GM18508 (cell line): ENCODE measurements around the gene LIG1.
"Not testable (repeated sequence)": the region's sequence is repeated elsewhere in the genome, so short reads cannot be mapped to it uniquely, and the experiment has no call there.

Experiments used
- ATAC-seq: cut with Tn5 transposase; IDR thresholded peaks from one replicate; pipeline ENCODE4 v1.9.1; 2021; ENCODE audit warnings: moderate number of reproducible peaks; ENCODE audit not compliant: insufficient read depth, unreplicated experiment

LIG1 gene

DNA sequence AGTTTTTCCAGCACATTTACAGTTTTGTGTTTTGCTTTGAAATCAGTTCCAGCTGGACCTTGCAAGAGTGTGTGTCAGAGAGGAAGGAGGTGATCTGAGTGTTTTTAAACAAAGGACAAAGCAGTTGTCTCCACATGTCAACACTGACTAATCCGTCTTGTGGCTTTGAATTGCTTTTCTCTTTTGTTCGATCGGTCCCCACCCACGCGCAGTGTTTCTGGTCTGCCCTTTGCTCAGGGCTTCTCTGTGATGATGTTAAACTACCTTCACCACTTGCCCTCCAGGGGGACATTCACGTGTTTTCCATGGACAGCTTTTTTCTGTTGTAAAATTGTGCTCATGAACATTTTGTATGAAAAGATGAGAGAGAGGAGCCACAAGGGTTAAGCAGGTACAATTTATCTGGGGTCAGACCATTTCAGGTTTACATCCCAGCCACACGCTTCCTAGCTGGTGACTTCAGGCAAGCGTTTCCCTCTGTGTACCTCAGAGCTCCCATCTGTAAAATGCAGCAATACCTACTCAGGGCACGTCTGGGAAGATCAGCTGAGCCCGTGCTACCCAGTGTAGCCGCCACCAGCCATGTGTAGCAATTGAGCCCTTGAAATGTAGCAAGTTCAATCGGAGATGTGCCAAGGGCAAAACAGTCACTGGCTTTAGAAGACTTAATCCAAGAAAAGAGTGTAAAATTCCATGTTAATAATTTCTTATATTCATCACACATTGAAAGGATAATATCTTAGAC, 46.1 kb downstream of the LIG1 start:
- ATAC-seq: no peak

DNA sequence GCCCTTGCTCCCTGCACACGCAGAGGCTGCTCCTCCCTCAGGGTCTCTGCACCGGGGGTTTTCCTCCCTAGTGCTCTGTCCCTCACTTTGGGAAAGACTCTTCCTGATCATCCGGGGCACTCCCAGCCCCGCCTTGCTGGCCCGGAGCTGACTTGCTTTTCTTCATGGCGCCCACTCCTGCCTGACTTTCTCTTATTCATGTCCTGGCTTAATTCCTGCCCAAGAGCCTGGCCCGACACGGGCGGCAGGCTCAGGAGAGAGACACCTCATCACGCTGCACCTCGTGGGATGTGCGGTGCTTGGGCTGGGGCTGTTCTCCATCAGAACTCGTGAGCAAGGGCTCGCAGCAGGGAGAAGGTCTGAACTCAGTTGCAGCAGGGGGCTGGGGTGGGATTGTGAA, 47.7 kb downstream of the LIG1 start:
- ATAC-seq: no peak

DNA sequence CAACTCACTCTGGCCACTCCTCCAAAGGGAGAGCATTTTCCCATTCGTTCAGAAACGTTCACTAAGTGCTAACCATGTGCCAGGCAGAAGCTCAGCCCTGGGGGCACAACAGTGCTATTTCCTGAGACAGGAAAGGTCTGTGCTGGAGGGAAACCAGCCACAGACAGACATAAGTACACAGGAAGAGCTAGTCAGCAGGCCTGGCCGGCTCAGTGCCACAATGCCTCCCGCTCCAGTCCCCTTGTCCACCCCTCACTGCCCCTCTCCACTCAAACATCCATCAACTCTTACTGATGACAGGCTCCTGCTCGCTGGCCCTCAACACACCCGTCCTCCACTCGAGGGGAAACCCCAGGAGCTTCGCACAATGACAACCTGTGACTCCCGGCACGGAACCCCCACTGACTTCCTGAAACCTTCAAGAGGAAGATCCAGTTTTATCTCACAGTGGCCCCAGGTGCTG, 48.2 kb downstream of the LIG1 start:
- ATAC-seq: no peak

DNA sequence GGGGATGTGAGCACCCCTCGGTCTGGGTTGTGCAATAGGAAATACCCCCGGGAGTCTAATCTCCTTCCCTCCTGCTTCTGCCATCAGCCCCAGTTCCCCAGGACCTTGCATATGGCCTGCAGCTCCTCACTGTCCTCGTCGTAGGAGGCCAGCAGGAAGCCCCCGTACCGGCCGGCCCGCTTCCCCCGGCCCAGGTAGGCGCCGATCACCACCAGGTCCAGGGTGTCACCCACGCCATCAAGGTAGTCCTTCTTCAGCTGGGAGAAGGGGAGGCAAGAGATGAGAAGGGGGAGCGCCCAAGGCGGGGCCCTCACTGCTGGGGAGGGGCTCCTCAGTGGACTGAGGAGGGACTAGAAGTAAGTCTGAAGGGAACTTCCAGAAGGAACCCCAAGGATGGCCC, 49.1 kb downstream of the LIG1 start:
- ATAC-seq: no peak

DNA sequence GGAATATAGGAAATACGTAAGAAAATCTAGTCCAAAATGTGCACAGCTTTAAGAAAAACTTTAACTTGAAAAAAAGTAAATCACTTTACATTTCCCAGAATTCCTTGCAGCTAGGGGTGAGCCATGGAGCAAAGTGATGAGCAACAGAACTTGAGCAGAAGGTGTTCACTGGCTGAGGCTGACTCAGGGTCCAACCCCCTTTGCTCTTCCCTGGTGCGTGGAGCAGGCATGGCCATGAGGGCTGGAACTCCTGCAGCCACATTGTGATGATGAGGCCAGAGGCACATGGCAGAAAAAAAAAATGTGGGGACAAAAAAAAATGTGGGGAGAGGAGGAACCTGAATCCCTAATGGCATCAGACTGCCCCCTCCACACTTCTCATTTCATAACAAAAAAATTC, 49.6 kb downstream of the LIG1 start:
- ATAC-seq: no peak

DNA sequence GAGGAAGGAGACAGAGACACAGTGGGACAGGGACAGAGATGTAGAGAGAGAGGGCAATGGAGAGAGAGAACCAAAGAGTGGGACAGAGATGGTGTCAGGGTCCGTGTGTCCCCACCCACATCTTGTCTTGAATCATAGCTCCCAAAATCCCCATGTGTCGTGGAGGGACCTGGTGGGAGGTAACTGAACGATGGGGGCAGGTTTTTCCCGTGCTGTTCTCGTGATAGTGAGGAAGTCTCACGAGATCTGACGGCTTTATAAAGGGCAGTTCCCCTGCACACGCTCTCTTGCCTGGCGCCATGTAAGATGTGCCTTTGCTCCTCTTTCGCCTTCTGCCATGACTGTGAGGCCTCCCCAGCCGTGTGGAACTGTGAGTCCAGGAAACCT, 52.0 kb downstream of the LIG1 start:
- no peak for ATAC-seq

DNA sequence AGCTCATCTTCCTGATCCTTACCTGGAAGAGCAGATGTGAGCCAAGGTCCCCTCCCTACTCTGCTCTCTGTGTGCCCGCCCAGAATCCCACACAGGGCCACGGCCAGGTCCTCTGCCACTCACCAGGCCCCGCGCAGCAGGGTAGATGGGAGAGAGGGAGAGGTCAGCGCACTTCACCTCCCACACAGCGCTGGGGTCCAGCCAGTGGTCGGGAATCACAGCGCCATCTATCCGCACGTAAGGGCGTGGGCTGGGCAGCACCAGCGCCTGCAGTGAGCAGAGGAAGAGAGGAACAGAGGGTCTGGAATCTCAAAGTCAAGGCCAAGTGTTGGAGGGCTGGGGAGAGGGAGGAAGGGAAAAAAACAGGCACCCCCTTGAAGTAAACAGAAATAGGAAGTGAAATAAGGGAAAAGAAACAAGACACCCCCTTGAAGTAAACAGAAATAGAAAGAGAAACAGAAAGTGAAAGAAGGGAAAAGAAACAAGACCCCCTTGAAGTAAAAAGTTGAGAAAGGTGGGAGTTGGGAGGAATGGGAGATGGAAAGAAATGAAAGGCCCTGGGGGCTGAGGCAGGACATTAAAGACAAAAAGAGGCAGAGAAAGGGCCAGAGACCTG, 52.5 kb downstream of the LIG1 start:
- ATAC-seq: no peak

DNA sequence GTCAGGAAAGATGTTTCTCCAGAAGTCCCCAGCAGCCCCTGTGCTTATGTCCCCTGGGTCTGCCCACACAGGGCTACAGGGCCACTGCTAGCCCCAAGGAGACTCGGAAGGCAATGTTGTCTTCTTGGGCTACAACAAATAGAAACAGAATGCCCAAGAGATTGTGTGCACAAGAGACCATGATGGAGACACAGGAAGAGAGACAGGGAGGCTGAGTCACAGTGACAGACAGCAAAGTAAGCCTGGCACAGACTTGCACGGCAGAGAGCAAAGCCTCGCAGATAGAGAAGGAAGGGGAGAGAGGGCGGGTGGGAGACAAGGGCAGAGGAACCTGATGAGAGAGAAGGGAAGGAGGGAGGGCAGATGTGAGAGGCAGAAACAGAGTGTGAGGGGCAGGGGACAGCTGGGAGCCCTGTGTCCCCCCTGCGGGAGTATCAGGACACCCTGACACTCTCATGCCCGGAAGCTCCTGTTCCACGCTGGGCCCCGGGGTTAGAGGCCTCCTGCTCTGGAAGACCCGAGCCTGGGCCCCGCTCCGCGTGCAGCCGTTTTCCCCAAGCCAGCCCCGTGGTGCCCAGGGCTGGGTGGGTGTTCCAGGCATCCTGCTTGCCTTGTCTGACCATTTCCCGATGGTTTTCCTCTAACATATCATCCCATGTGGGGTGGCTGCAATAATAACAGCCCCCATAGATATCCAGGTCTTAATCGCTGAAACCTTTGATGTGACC, 56.8 kb downstream of the LIG1 start:
- no peak for ATAC-seq

DNA sequence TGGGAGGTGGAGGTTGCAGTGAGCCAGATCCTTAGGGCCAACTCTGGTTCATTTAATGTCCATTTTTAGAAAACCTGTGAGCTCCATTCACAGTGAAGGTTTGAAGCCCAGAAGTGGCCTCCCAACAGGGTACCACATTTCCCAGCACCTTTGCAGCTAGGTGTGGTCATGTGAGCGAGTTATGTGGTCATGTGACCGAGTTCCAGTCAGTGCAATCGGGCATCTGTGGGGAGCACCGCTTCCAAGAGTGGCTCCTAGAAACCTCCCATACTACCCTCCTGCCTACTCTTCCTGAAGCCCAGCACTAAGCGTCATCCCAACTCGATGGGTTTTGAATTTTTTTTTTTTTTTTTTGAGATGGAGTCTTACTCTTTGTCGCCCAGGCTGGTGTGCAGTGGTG, 58.9 kb downstream of the LIG1 start:
- ATAC-seq: no peak

DNA sequence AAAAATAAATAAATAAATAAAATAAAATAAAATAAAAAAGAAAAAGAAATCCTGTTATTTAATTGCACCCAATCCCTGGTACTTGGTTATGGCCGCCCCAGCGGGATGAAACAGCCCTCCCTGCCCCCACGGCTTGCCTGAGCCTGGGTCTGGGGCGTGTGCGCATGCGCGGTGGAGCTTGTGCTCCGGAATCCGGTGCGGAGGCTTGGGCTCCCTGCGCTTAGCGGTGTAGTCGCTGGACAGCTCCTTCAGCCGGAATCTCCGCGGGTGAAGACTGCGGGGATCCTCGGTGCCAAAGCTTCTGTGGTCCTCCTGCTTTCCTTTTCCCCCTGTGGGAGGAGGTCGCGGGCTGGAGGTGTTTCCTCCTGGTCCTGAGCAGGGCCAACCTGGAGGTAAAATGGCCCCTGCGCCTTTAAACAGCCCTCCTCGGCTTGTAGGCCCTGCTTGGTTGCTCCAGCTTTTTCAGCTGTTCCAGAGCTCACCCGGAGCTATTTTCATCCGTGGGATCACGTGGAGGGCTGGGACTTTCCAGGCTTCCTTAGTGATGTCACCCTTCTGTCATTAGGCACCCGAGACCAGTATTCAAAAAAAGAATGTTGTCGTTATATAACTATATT, 59.7 kb downstream of the LIG1 start, which contains the start of gene PLA2G4C:
PLA2G4C (minus strand) TSS at position 468 of the 617 bp plus-strand sequence. CDS start 4,288 bp downstream, outside the sequence.
- ATAC-seq: no peak

DNA sequence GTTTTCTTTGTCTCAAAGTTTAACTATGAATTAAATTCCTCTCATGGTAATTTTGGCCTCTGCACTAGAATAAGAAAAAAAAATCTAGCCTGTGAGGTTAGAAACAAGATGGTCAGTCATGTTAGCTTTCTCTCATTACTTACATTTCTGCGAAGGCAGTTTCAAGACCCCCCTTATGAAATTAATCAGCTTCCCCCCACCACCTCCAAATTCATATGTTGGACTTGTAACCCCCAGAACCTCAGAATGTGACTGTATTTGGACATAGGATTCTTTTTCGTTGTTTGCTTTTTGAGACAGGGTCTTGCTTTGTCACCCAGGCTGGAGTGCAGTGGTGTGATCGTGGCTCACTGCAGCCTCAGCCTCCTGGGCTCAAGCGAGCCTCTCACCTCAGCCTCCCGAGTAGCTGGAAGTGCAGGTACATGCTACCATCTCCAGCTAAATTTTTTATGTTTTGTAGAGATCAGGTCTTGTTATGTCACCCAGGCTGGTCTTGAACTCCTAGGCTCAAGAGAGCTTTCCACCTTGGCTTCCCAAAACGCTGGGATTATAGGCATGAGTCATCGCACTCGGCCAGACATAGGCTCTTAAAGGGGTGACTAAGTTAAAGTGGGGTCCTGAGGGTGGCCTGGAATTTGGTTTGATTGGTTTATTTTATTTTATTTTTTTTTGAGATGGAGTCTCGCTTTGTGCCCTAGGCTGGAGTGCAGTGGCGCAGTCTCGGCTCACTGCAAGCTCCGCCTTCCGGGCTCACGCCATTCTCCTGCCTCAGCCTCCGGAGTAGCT, 61.0 kb downstream of the LIG1 start:
- ATAC-seq: no peak

DNA sequence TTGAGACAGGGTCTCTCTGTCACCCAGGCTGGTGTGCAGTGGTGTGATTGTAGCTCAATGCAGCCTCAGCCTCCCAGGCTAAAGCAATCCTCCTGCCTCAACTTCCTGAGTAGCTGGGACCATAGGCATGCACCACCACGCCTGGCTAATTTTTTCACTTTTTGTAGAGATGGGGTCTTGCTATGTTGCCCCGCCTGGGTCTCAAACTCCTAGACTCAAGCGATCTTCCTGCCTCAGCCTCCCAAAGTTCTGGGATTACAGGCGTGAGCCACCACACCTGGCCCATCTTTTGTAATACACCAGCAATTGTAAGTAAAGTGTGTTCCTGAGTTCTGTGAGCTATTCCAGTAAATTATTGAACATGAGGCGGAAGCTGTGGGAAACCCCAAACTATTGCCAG, 66.2 kb downstream of the LIG1 start:
- no peak for ATAC-seq

DNA sequence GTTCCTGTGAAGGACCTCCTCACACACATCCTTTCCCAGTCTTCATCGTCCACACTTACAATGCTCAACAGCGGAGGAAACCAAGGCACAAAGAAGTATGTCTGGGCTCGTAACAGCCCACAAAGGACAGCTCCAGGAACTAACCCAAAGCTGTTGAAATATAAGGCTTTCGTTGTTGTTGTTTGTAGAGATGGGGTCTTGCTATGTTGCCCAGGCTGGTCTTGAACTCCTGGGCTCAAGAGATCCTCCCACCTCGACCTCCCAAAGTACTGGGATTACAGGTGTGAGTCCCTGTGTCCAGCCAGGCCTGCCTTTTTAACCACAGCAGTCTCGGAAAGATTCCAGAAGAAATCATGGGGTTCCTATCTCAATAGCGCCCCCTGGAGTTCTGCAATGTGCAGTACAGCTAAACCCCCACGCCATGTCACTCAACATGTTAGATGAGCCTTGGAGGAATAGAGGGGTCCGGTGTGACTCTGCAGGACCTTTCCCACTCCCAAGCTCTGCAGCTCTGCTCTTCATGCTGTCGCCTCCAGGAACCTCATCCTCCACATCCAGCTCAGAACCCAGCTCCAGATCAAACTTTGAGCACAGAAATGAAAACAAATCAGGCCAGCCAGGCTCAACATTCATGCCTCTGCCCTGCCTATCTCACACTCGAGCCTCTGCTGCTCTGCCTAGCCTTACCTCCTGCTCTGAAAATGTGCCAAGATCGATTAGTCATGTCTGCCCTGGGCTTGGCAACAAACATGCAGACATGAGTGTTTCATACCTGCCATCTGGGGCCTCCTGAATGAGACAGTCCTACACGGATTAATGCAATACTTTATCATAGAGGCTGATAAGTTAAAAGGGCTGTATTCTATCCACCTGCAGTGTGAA, 67.0 kb downstream of the LIG1 start:
- no peak for ATAC-seq

DNA sequence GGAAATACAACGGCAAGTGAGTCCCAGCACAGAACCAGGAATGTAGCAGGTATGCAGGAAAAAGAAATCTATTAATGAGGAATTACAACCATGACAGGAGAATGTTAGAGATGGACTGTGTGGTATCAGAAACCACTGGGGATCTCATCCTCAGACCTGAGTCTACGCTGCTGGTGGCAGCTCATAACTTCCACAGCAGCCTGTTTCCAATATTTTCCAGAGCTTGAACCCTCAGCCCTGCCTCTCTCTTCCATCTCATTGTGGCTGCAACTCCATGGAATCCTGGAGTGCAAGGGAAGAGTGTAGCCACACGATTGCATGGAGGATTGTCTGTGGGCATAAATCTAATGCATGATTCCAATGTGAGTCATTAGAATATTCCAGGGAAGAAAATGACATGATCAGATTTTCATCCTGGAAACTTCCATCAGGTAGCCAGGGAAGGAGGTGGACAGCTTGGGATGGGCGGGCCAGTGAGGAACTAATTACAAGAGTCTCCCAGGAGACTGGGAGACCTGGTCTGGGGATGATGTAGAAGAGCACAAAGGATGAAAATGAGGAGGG, 74.5 kb downstream of the LIG1 start:
- no peak for ATAC-seq

DNA sequence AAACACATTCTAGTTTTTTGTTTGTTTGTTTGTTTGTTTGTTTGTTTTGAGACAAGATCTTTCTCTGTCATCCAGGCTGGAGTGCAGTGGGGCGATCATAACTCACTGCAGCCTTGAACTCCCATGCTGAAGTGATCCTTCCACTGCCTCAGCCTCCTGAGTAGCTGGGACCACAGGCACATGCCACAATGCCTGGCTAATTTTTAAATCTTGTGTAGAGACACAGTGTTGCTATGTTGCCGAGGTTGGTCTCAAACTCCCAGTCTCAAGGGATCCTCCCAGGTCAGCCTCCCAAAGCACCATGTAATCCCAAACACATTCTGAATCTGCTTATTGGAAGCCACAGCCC, 75.3 kb downstream of the LIG1 start:
- no peak for ATAC-seq

DNA sequence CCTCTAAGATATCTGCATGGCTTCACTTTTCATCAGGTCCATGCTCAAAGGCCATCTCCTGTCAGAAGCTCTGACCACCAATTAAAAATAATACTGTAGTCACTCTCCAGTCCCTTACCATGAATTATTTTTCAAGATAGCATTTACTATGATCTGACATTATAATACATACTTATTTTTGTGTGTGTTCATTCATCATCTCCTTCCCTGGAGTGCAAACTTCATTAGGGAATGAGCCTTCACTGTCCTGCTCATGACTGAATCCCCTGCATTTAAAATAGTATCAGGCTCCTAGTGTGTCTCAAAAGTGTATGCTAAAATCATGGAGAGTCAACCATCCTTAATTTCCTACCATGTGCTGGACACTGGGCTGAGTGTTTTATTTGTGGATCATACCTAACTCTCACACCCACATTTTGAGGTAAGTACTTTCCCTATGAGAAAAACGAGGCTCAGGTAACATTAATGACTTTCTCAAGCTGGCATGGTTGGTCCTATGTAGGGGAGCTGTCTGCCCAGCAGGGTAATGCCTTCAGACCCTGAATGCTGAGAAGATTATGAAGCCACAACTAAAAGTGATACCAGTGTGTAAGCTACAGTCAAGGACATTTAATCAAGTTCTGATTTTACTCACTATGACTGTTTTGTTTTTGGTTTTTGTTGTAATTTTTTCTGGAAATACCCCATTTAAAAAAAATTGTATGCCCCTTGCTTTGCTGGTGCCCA, 75.9 kb downstream of the LIG1 start:
- ATAC-seq: no peak

DNA sequence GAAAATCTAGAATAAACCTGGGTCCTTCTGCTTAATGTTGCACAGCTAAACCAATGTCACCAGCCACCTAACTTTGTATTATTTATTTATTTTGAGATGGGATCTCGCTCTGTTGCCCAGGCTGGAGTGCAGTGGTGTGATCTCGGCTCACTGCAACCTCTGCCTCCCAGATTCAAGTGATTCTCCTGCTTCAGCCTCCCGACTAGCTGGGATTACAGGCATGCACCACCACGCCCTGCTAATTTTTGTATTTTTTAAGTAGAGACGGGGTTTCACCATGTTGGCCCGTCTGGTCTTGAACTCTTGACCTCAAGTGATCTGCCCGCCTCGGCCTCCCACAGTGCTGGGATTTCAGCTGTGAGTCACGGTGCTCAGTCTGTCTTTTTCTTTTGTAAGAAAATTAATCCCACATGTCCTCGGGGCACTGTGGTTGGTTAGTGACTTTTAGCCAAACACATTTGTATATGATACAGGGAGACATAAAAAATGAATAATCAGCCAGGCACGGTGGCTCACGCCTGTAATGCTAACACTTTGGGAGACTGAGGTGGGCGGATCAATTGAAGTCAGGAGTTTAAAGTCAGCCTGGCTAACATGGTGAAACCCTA, 78.9 kb downstream of the LIG1 start:
- not testable (repeated sequence) for ATAC-seq

DNA sequence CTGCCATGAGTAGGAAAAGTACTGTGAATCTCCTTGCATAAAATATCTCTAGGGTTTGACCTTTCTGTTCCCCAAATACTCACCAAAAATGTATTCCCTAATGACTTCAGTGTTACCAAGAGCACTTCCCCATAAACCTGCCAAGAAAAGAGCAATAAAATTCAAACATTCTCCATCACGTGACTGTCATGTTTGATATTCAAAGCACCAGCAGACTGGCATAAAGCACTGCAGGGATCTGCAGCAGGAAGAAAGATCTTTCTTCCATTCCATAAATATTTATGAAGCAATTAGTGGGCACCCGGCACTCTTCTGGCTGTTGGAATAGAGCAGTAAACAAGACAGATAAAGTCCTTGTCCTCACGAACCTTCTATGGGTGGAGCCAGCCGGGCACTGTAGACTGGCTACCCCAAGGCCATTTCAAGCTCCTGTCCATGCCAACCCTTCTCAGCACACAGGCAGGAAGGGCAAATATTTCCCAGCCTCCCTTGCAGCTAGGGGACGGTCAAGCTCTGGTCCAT, 79.8 kb downstream of the LIG1 start:
- ATAC-seq: no peak
